Upper lobe of left lung (tissue), 6 donors: Measurements from ENCODE around the gene SYNPO2. TPM values are rescaled to one million over a fixed set of nuclear protein-coding genes. Genes with fewer than 3 reads are reported as not detected.

Source experiments
- ATAC-seq, 2 donors: fragments of 200-7000 bp; cut with Tn5 transposase; one replicate each; pipeline ENCODE4 v1.9.1; 2022; ENCODE audit warnings: mild to moderate bottlenecking in 2 of 2, moderate library complexity in 2 of 2; ENCODE audit not compliant: low FRiP score in 2 of 2
- DNase-seq, 2 donors: peaks; one replicate each; pipeline ENCODE4 v3.0.0-alpha.2; 2019 to 2020
- H3K27ac ChIP-seq, 4 donors: fragments of 200-600 bp; sonication (generic); one replicate each; pipeline ENCODE4 v1.5.1; 2016 to 2019
- H3K27me3 ChIP-seq, 4 donors: fragments of 200-600 bp; sonication (generic); one replicate each; pipeline ENCODE4 v1.5.1; 2017 to 2019
- H3K36me3 ChIP-seq, 4 donors: fragments of 200-600 bp; sonication (generic); one replicate each; pipeline ENCODE4 v1.5.1; 2016 to 2019
- H3K4me1 ChIP-seq, 4 donors: fragments of 200-600 bp; sonication (generic); one replicate each; pipeline ENCODE4 v1.5.1; 2018 to 2019
- H3K4me3 ChIP-seq, 4 donors: fragments of 200-600 bp; sonication (generic); one replicate each; pipeline ENCODE4 v1.5.1; 2017 to 2019; ENCODE audit warnings: mild to moderate bottlenecking in 2 of 4, moderate library complexity in 1 of 4
- H3K9me3 ChIP-seq, 4 donors: fragments of 200-600 bp; sonication (generic); one replicate each; pipeline ENCODE4 v1.5.1; 2018 to 2019
- CTCF ChIP-seq, 6 experiments: fragments of 450-650 bp in 4 of 6; fragments of 200-600 bp in 2 of 6; sonication (generic) in 2 of 6; IDR thresholded peaks; one replicate each; pipeline ENCODE4 v1.5.1; 2016 to 2019; ENCODE audit warnings: antibody characterized with exemption in 6 of 6
- EP300 ChIP-seq, 4 donors: sonication (generic); formaldehyde crosslinking; IDR thresholded peaks; one replicate each; pipeline ENCODE4 v1.5.1; 2017; ENCODE audit warnings: antibody characterized with exemption in 4 of 4, control low read depth in 2 of 4
- POLR2A ChIP-seq, 4 donors: fragments of 450-650 bp; IDR thresholded peaks; one replicate each; pipeline ENCODE4 v1.5.1; 2016 to 2017; ENCODE audit warnings: antibody characterized with exemption in 4 of 4, mild to moderate bottlenecking in 2 of 4
- POLR2AphosphoS5 ChIP-seq, 2 donors: sonication (generic); formaldehyde crosslinking; IDR thresholded peaks; one replicate each; pipeline ENCODE4 v1.5.1; 2017; ENCODE audit warnings: antibody characterized with exemption in 2 of 2
- WGBS, 2 donors: methylation state at CpG; one replicate each; pipeline ENCODE4 v1.1.5; 2017 to 2018; 5-methylcytosine and 5-hydroxymethylcytosine counted together
- total RNA-seq, 6 donors: library from RNA; depleted of rRNA in 4 of 6; stranded (reverse); fragments of >200 nt in 4 of 6; gene quantifications; one replicate each; pipeline versions ENCODE4 v1.1.0 to v1.2.1, GENCODE V29; 2016 to 2021
- donor health status: DM: no; HTN: no; CAD: no; lungs with moderate emphysema.
- donor health status: DM: no; HTN: yes; CAD: no; lungs with severe emphysema.

Gene SYNPO2
- total RNA-seq, 6 donors from 2014 or later, result 7.9 to 56.3 (median 17.0) TPM

GRCh38 chr4:119087121-119087520 is 198.5 kb downstream of the SYNPO2 start:
- no peak overlapping the region for H3K27ac ChIP-seq
- peaks cover 0 to 4% (median 2%) of the 10 kb centered on the region in 4 donors for H3K4me1 ChIP-seq
- H3K36me3 ChIP-seq, result no peaks in the 10 kb centered on the region
- H3K9me3 ChIP-seq, result no peaks in the 10 kb centered on the region
- peak in 1 of 2 donors; percentile 54 for ATAC-seq
- no peak for TF ChIP-seq POLR2AphosphoS5 (IDR thresholded peaks at IDR 0.05)
- TF ChIP-seq POLR2A (IDR thresholded peaks at IDR 0.05), result no peak
- peak in 1 of 6 experiments; percentile 18 for TF ChIP-seq CTCF (IDR thresholded peaks at IDR 0.05)
- TF ChIP-seq EP300 (IDR thresholded peaks at IDR 0.05), result no peak
- WGBS, 2 donors, result 45 to 67% methylated on average over 3 of the region's 3 CpGs
- no peak overlapping the region for H3K4me3 ChIP-seq
- no peaks in the 10 kb centered on the region for H3K27me3 ChIP-seq
- DNase-seq, result no peak

GRCh38 chr4:119087656-119088055 is 199.0 kb downstream of the SYNPO2 start:
- WGBS, 2 donors, result 76 to 88% methylated on average over 5 of the region's 5 CpGs
- no peaks in the 10 kb centered on the region for H3K36me3 ChIP-seq
- no peaks in the 10 kb centered on the region for H3K27me3 ChIP-seq
- no peak overlapping the region for H3K27ac ChIP-seq
- no peaks in the 10 kb centered on the region for H3K9me3 ChIP-seq
- no peak for TF ChIP-seq CTCF (IDR thresholded peaks at IDR 0.05)
- no peak for TF ChIP-seq EP300 (IDR thresholded peaks at IDR 0.05)
- TF ChIP-seq POLR2A (IDR thresholded peaks at IDR 0.05), result no peak
- TF ChIP-seq POLR2AphosphoS5 (IDR thresholded peaks at IDR 0.05), result no peak
- ATAC-seq (no peak), DNase-seq (no peak)
- peaks cover 0 to 4% (median 2%) of the 10 kb centered on the region in 4 donors for H3K4me1 ChIP-seq
- no peak overlapping the region for H3K4me3 ChIP-seq

GRCh38 chr4:119093042-119093827 is 204.6 kb downstream of the SYNPO2 start:
- TF ChIP-seq POLR2A (IDR thresholded peaks at IDR 0.05) (no peak), CTCF (IDR thresholded peaks at IDR 0.05) (no peak), POLR2AphosphoS5 (IDR thresholded peaks at IDR 0.05) (no peak), EP300 (IDR thresholded peaks at IDR 0.05) (no peak)
- Histone ChIP-seq H3K9me3 (no peaks in the 10 kb centered on the region), H3K27me3 (no peaks in the 10 kb centered on the region), H3K4me3 (no peak overlapping the region), H3K4me1 (peaks cover 0 to 6% (median 0%) of the 10 kb centered on the region in 4 donors), H3K27ac (no peak overlapping the region), H3K36me3 (no peaks in the 10 kb centered on the region)
- ATAC-seq (no peak), DNase-seq (no peak)
- WGBS, 2 donors, result 60 to 61% methylated on average over 5 of the region's 5 CpGs

- Histone ChIP-seq H3K4me1 (peaks cover 6 to 16% (median 11%) of the 10 kb centered on the region in 4 donors), H3K36me3 (no peaks in the 10 kb centered on the region), H3K27ac (no peak overlapping the region), H3K4me3 (no peak overlapping the region), H3K9me3 (no peaks in the 10 kb centered on the region), H3K27me3 (no peaks in the 10 kb centered on the region)
- TF ChIP-seq EP300 (IDR thresholded peaks at IDR 0.05) (no peak), POLR2A (IDR thresholded peaks at IDR 0.05) (no peak), POLR2AphosphoS5 (IDR thresholded peaks at IDR 0.05) (no peak), CTCF (IDR thresholded peaks at IDR 0.05) (no peak)
- 93 to 95% methylated on average over 2 of the region's 2 CpGs for whole genome bisulfite sequencing, 2 donors
- ATAC-seq (no peak), DNase-seq (no peak)
Observed at GRCh38 chr4:119097282-119097900, 208.7 kb downstream of the SYNPO2 start.
